Measurements from ENCODE around the gene ISL1.

- TF ChIP-seq POLR2A (IDR thresholded peaks at IDR 0.05) (no peak), CTCF (IDR thresholded peaks at IDR 0.05 in 4 of 5, conservative IDR thresholded peaks at IDR 0.05 in 1 of 5) (no peak)
These were observed 7.9 kb downstream of the ISL1 start for GRCh38 chr5:51391175-51391574.

All from gastrocnemius medialis (tissue), 4 donors.